ENCODE measurements around the gene LYRM4. TPM values are rescaled to one million over a fixed set of nuclear protein-coding genes. Genes with fewer than 3 reads are reported as not detected.

LYRM4 gene
- total and polyA plus RNA-seq, 2 experiments from 2014 or later = 51.0 to 62.0 TPM

DNA sequence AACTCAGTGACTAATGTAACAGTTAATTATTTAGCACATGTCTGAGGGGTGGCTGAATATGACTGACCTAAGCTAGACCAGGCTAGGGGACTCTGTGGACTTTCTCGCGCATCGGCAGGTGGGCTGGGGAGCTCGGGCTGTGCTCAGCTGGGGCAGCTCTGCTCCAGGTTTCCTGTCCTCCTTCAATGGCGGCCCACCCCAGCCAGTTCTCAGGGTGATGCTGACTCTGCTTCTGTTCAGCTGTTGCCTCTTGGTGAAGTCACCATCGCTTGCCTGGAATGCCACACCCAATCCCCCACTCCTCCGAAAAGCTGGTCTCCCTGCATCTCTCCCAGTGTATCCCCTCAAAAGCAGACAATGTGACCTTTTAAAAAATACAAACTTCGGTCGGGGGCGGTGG is 155.6 kb downstream of the LYRM4 start:
- Histone ChIP-seq H2AFZ (no peak overlapping the region), H3K4me1 (ENCODE audit: insufficient read depth) (peaks cover 6% of the 10 kb centered on the region; the same call in 1 of the 2 replicates), H3K4me3 (no peak overlapping the region), H4K20me1 (replicated peaks; ENCODE audit: insufficient read depth) (no peaks in the 10 kb centered on the region), H3K36me3 (ENCODE audit: insufficient read depth) (no peaks in the 10 kb centered on the region), H3K4me2 (no peak overlapping the region), H3K27ac (ENCODE audit: low read depth) (no peak overlapping the region), H3K9me2 (ENCODE audit: insufficient read depth) (no peaks in the 10 kb centered on the region), H3F3A (replicated peaks; ENCODE audit: low read depth) (no peaks in the 10 kb centered on the region), H3K27me3 (ENCODE audit: insufficient read depth) (no peaks in the 10 kb centered on the region), H3K79me2 (replicated peaks; ENCODE audit: insufficient read depth) (no peaks in the 10 kb centered on the region)
- Mint-ChIP-seq H3K4me3 (no peak overlapping the region), H3K27ac (no peak overlapping the region), H3K36me3 (ENCODE audit: low read depth) (peaks cover 6% of the 10 kb centered on the region; the same call in 2 of the 3 replicates), H3K9me3 (peaks cover 7% of the 10 kb centered on the region), H3K27me3 (ENCODE audit: insufficient read depth, low read depth, poor library complexity) (peaks cover 10% of the 10 kb centered on the region), H3K4me1 (peaks cover 16% of the 10 kb centered on the region)
- TF ChIP-seq ZNF114 (CRISPR knock-in tag; IDR thresholded peaks at IDR 0.05) (no peak), EZH2 (IDR thresholded peaks at IDR 0.05; ENCODE audit: low read depth, unreplicated experiment) (no peak)
- TF ChIP-seq, protein P1, sequence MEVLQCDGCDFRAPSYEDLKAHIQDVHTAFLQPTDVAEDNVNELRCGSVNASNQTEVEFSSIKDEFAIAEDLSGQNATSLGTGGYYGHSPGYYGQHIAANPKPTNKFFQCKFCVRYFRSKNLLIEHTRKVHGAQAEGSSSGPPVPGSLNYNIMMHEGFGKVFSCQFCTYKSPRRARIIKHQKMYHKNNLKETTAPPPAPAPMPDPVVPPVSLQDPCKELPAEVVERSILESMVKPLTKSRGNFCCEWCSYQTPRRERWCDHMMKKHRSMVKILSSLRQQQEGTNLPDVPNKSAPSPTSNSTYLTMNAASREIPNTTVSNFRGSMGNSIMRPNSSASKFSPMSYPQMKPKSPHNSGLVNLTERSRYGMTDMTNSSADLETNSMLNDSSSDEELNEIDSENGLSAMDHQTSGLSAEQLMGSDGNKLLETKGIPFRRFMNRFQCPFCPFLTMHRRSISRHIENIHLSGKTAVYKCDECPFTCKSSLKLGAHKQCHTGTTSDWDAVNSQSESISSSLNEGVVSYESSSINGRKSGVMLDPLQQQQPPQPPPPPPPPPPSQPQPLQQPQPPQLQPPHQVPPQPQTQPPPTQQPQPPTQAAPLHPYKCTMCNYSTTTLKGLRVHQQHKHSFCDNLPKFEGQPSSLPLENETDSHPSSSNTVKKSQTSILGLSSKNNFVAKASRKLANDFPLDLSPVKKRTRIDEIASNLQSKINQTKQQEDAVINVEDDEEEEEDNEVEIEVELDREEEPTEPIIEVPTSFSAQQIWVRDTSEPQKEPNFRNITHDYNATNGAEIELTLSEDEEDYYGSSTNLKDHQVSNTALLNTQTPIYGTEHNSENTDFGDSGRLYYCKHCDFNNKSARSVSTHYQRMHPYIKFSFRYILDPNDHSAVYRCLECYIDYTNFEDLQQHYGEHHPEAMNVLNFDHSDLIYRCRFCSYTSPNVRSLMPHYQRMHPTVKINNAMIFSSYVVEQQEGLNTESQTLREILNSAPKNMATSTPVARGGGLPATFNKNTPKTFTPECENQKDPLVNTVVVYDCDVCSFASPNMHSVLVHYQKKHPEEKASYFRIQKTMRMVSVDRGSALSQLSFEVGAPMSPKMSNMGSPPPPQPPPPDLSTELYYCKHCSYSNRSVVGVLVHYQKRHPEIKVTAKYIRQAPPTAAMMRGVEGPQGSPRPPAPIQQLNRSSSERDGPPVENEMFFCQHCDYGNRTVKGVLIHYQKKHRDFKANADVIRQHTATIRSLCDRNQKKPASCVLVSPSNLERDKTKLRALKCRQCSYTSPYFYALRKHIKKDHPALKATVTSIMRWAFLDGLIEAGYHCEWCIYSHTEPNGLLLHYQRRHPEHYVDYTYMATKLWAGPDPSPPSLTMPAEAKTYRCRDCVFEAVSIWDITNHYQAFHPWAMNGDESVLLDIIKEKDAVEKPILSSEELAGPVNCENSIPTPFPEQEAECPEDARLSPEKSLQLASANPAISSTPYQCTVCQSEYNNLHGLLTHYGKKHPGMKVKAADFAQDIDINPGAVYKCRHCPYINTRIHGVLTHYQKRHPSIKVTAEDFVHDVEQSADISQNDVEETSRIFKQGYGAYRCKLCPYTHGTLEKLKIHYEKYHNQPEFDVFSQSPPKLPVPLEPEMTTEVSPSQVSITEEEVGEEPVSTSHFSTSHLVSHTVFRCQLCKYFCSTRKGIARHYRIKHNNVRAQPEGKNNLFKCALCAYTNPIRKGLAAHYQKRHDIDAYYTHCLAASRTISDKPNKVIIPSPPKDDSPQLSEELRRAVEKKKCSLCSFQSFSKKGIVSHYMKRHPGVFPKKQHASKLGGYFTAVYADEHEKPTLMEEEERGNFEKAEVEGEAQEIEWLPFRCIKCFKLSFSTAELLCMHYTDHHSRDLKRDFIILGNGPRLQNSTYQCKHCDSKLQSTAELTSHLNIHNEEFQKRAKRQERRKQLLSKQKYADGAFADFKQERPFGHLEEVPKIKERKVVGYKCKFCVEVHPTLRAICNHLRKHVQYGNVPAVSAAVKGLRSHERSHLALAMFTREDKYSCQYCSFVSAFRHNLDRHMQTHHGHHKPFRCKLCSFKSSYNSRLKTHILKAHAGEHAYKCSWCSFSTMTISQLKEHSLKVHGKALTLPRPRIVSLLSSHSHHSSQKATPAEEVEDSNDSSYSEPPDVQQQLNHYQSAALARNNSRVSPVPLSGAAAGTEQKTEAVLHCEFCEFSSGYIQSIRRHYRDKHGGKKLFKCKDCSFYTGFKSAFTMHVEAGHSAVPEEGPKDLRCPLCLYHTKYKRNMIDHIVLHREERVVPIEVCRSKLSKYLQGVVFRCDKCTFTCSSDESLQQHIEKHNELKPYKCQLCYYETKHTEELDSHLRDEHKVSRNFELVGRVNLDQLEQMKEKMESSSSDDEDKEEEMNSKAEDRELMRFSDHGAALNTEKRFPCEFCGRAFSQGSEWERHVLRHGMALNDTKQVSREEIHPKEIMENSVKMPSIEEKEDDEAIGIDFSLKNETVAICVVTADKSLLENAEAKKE (CRISPR knock-in tag; IDR thresholded peaks at IDR 0.05) = no peak
- no peak for DNase-seq (ENCODE audit: low spot score)
- no peak for ATAC-seq

- H3F3A ChIP-seq (replicated peaks; ENCODE audit: low read depth) = no peaks in the 10 kb centered on the region
- H3K4me1 Mint-ChIP-seq = peaks cover 16% of the 10 kb centered on the region
- no peaks in the 10 kb centered on the region for H3K36me3 ChIP-seq (ENCODE audit: insufficient read depth)
- no peak overlapping the region for H3K4me2 ChIP-seq
- H3K79me2 ChIP-seq (replicated peaks; ENCODE audit: insufficient read depth) = no peaks in the 10 kb centered on the region
- peaks cover 6% of the 10 kb centered on the region; the same call in 1 of the 2 replicates for H3K4me1 ChIP-seq (ENCODE audit: insufficient read depth)
- H3K9me3 Mint-ChIP-seq = peaks cover 7% of the 10 kb centered on the region
- ATAC-seq (no peak), DNase-seq (ENCODE audit: low spot score) (no peak)
- H3K4me3 ChIP-seq = no peak overlapping the region
- no peaks in the 10 kb centered on the region for H3K27me3 ChIP-seq (ENCODE audit: insufficient read depth)
- no peak overlapping the region for H3K27ac Mint-ChIP-seq
- H3K27ac ChIP-seq (ENCODE audit: low read depth) = no peak overlapping the region
- peaks cover 10% of the 10 kb centered on the region for H3K27me3 Mint-ChIP-seq (ENCODE audit: insufficient read depth, low read depth, poor library complexity)
- no peak overlapping the region for H2AFZ ChIP-seq
- TF ChIP-seq EZH2phosphoT487 (IDR thresholded peaks at IDR 0.05; ENCODE audit: unreplicated experiment) = no peak
- TF ChIP-seq JUNB (IDR thresholded peaks at IDR 0.05; ENCODE audit: unreplicated experiment) = no peak
- TF ChIP-seq, protein P2, sequence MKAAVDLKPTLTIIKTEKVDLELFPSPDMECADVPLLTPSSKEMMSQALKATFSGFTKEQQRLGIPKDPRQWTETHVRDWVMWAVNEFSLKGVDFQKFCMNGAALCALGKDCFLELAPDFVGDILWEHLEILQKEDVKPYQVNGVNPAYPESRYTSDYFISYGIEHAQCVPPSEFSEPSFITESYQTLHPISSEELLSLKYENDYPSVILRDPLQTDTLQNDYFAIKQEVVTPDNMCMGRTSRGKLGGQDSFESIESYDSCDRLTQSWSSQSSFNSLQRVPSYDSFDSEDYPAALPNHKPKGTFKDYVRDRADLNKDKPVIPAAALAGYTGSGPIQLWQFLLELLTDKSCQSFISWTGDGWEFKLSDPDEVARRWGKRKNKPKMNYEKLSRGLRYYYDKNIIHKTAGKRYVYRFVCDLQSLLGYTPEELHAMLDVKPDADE (IDR thresholded peaks at IDR 0.05) = no peak
- no peak for TF ChIP-seq NANOG (IDR thresholded peaks at IDR 0.05; ENCODE audit: borderline replicate concordance)
- H3K36me3 Mint-ChIP-seq (ENCODE audit: low read depth) = peaks cover 6% of the 10 kb centered on the region; the same call in 2 of the 3 replicates
- H3K4me3 Mint-ChIP-seq = no peak overlapping the region
- no peaks in the 10 kb centered on the region for H4K20me1 ChIP-seq (replicated peaks; ENCODE audit: insufficient read depth)
- H3K9me2 ChIP-seq (ENCODE audit: insufficient read depth) = no peaks in the 10 kb centered on the region
Observed at GRCh38 chr6:5104667-5105066, 156.1 kb downstream of the LYRM4 start.
